Measurements from ENCODE around the gene DCBLD1. TPM values are rescaled to one million over a fixed set of nuclear protein-coding genes. Genes with fewer than 3 reads are reported as not detected.

DCBLD1 gene
- total RNA-seq (44.3 and 55.8 TPM in 2 replicates), polyA plus RNA-seq (27.1 and 30.2 TPM in 2 replicates), polyA minus RNA-seq (39.3 and 40.7 TPM in 2 replicates), Bru-seq, nascent RNA (percentile 91 among the genes with signal in this experiment), BruChase-seq, experiment 1, labeled RNA remaining after a 6-hour chase (percentile 76 among the genes with signal in this experiment), BruChase-seq, experiment 2, labeled RNA remaining after a 2-hour chase (percentile 87 among the genes with signal in this experiment)
- 23.4 and 23.5 TPM in 2 replicates for polyA plus RNA-seq (2011; cell fraction: cytosol; rRNA removed)
- 53.8 and 63.0 TPM in 2 replicates for polyA plus RNA-seq (2011; cell fraction: nucleus; rRNA removed)
- polyA plus RNA-seq (2012), result 64.0 and 66.8 TPM in 2 replicates
- polyA minus RNA-seq (2011; cell fraction: cytosol; rRNA and poly(A)+ RNA removed), result 4.3 TPM
- 36.6 and 49.8 TPM in 2 replicates for polyA minus RNA-seq (2011; cell fraction: nucleus; rRNA and poly(A)+ RNA removed)
- long read RNA-seq, transcript DCBLD1-202 (15 exons, 3,626 nt), result major isoform, 71 of 141 reads
- long read RNA-seq, transcript DCBLD1-201 (15 exons, 1,979 nt), result minor isoform, 9 of 141 reads
- long read RNA-seq, partial matches to known transcripts, result 40 of 141 reads
- long read RNA-seq, other reads (novel, unspliced or antisense), result 19 of 141 reads

- CTCF ChIA-PET, result interaction anchor here (0.7 to 5.8 kb wide), 16 partner anchors 9 to 122 kb away, joined by 3 to 47 read pairs (median 4); partner anchors contain the start of gene GOPC
- H4K20me1 ChIP-seq (replicated peaks; ENCODE audit: control insufficient read depth, extremely low read depth, insufficient read depth, low read length), result no peaks in the 10 kb centered on the region
- no peaks in the 10 kb centered on the region for H3K9me3 ChIP-seq (replicated peaks; ENCODE audit: control insufficient read depth, insufficient read depth, low read length)
- H3K36me3 ChIP-seq (ENCODE audit: control insufficient read depth in 2 of 2, extremely low read depth in 1 of 2, insufficient read depth in 2 of 2, low read length in 2 of 2), result peaks cover 0 to 3% of the 10 kb centered on the region in 2 experiments
- H3K27me3 ChIP-seq (ENCODE audit: control insufficient read depth in 2 of 2, insufficient read depth in 2 of 2, low read length in 2 of 2), result no peaks in the 10 kb centered on the region
- POLR2A ChIA-PET, result interaction anchor here (1.0 to 2.7 kb wide), 5 partner anchors 9 to 120 kb away, joined by 3 to 11 read pairs (median 7); partner anchors contain the start of gene GOPC
- H3K4me3 ChIP-seq (replicated peaks in 1 of 3; ENCODE audit: insufficient read depth in 1 of 3, low read depth in 1 of 3, low read length in 3 of 3), result peak within 1 kb of the TSS; percentile 53 to 94 (median 92)
- TSS peak; percentile 63 for BruUV-seq (replicated peaks)
- peak; percentile 46 for FAIRE-seq
- peak within 1 kb of the TSS; percentile 95 for H3K4me2 ChIP-seq (ENCODE audit: insufficient read depth, low read length)
- peak within 1 kb of the TSS; percentile 92 for H3K27ac ChIP-seq (ENCODE audit: insufficient read depth, low read depth, low read length)
- intact Hi-C loops (cut with micrococcal nuclease), result loop anchor here (1.0 to 2.0 kb wide), 8 partner anchors 9 to 120 kb away; partner anchors contain the start of gene GOPC
- H2AFZ ChIP-seq (ENCODE audit: low read depth, low read length), result peak within 1 kb of the TSS; percentile 97
- H3K9ac ChIP-seq (replicated peaks; ENCODE audit: extremely low read depth, insufficient read depth, low read length), result peak within 1 kb of the TSS; percentile 97
- peaks cover 28% of the 10 kb centered on the region for H3K4me1 ChIP-seq (ENCODE audit: control insufficient read depth, extremely low read depth, insufficient read depth, low read length)
- peak; percentile 78 for DNase-seq (ENCODE audit: low read depth, low spot score)
- no peaks in the 10 kb centered on the region for H3K9me1 ChIP-seq (replicated peaks; ENCODE audit: control insufficient read depth, extremely low read depth, insufficient read depth, low read length)
- TF ChIP-seq CTCF (IDR thresholded peaks at IDR 0.05; ENCODE audit: extremely low read depth in 1 of 2, insufficient read depth in 1 of 2, low read depth in 1 of 2, low read length in 2 of 2), result peak in 1 of 2 donors; percentile 12
- TF ChIP-seq MAX (IDR thresholded peaks at IDR 0.05; ENCODE audit: insufficient read depth, insufficient read length), result no peak
- peak; percentile 78 for TF ChIP-seq POLR2A (IDR thresholded peaks at IDR 0.05; ENCODE audit: low read depth, low read length)
- peak; percentile 91 for TF ChIP-seq POLR2AphosphoS5 (IDR thresholded peaks at IDR 0.05; ENCODE audit: insufficient read depth, low read depth, low read length)
- dilution Hi-C loops (cut with MboI; ENCODE audit: extremely low pct_ligation_motif_present, low sequenced_read_pairs), result no loop called here
- H3K79me2 ChIP-seq (ENCODE audit: control insufficient read depth, insufficient read depth, low read length), result peaks cover 45% of the 10 kb centered on the region
These were observed at the start of gene DCBLD1 for GRCh38 chr6:117482240-117483003. DCBLD1 (plus strand) TSS chr6:117482674; CDS start chr6:117482782, 108 bp downstream.

Measured in endothelial cell of umbilical vein (primary cell).